Inflammatory macrophage (primary cell): ENCODE results near the gene ARVCF.

ENCODE experiments used
- DNase-seq, 2 donors: peaks; one replicate each; pipeline ENCODE4 v3.0.0-alpha.2; 2020 to 2022

The ARVCF gene

DNA sequence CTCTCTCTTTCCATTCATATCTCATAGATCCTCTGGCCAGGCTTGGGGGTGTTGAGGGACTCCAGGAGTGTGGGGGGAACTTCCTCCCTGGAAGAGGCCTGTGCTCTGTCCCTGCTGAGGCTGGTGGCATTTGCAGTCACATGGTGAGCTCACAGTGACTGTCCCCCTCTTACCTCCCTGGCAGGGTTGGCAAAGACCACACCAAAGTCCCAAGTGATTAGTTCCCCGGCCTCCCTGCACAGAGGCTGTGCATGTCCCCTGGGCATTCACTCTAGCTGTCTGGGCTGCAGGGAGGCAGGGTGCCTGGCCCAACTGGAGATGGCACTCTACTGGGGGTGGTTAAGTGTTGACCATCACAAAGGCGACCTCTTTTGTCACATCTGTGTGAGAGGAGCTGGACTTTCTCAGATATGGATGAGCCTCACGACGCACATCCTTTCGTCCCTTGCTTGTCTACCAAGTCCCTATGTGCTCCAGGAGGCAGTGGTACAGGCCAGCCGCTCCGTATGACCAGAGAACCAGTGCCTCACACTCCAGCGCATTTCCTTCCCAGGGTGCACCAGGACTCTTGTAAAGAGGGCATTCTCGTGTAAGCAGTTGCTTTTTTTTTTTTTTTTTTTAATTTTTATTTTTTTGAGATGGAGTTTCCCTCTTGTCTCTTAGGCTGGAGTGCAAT lies 13.1 kb upstream of the ARVCF start:
- DNase-seq: peak; percentile 7 to 36

DNA sequence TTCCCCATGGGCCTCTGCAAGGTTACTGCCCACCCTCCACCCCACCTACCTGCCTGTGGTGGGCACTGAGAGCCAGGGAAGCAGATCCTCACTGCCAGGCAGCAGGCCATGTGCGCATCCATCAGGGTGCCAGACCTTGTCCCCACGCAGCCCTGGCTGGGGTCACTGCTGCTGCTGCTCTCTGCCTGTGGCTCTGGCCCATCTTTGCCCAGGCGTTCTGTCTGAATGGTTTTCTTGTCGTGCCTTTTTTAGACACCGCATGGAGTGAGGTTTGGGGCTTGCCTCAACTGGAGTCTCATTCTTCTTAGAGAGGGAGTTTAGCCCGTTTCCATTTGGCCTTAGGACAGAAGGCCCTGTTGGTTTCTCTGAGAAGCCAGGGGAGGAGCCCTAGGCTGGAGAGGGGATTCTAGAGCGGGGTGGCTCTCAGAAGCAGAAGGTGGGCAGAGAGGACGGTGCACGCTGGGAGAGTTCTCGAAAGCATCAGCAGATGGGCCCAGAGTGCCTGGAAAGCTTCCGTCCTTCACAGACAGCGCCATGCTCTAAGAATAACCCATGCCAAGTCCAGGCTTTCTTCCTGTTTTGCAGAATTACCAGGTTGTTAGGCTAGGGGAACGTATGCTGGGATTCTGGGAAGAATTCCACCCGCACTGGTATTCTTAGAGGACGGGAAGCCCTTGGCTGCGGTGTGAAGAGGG lies 12.4 kb upstream of the ARVCF start:
- no peak for DNase-seq

- DNase-seq: peak in 1 of 2 donors; percentile 10
These were observed 11.6 kb upstream of the ARVCF start for GRCh38 chr22:20027966-20028854.

- no peak for DNase-seq
These were observed 10.5 kb upstream of the ARVCF start for GRCh38 chr22:20026996-20027601.

DNA sequence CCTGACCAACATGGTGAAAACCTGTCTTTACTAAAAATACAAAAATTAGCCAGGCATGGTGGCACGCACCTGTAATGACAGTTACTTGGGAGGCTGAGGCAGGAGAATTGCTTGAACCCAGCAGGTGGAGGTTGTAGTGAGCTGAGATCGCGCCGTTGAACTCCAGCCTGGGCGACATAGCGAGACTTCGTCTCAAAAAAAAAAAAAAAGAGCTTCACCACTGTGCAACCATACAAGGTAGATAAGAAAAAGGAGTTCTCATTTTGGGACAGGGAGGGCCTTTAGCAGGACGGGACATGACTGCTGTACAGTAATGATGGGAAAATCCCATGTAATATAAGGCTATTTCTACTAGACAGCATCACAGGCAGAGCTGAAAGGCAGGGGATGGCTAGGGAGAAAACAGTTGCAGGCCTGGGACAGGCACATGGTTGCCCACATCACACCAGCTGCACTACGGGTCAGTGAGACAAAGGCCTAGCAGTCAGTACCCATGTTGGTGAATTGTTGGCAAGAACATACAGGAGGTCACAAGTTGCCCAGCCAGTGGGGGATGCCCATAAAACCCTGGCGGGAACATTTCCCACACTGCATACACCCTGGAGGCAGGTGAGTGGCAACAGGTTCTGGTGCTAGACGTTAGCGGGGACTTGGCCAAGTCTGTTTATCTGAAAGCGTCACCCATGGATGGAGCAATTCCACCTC lies 9.7 kb upstream of the ARVCF start:
- no peak for DNase-seq

GRCh38 chr22:20025401-20026203 lies 9.0 kb upstream of the ARVCF start:
- DNase-seq: no peak

DNA sequence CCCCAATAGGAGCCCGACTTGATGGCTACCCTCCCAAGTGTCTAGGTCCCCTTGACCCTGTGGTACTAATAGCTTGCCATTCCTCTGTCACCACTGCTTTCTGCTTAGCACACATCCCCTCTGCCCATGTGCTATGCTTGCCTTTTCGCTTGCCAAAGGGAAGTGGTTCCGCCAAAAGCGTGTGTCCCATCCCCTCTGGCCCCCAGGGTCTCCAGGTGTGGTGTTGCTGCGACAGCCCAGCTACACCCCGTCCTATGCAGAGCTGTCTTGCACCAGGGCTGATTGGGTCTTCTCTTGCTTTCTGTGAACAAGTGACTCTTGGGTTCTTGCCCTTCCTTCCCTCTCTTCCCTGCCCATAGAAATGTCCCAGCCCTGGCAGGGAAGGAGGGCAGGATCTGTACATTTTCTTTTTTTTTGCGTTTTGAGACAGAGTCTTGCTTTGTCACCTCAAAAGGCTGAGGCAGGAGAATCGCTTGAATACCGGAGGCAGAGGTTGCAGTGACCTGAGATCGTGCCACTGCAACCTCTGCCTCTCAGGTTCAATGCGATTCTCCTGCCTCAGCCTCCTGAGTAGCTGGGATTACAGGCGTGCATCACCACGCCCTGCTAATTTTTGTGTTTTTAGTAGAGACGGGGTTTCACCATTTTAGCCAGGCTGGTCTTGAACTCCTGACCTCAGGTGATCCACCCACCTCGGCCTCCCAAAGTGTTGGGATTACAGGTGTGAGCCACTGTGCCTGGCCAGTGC lies 8.2 kb upstream of the ARVCF start:
- no peak for DNase-seq

DNA sequence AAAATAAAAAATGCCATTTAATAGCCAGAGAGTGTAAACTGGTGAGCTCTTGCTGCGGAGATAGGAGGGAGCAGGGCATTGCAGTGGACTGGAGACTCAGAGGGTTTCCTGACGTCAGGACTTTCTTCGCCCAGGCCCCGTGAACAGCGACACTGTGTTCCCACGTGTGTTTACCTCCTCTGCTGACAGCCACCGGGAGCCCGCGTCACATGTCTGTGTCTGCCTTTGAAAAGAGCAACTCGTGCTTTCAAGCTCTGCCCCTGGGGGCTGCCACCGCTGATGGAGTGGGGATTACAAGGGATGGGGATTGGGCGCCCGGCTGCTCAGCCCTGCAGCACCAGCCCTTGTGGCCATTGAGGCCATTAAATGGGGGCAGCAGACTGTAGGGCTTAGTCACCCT lies 7.6 kb upstream of the ARVCF start:
- no peak for DNase-seq

GRCh38 chr22:20022978-20023613 lies 6.5 kb upstream of the ARVCF start:
- peak; percentile 25 to 27 for DNase-seq

- no peak for DNase-seq
These were observed 5.8 kb upstream of the ARVCF start for GRCh38 chr22:20022231-20022977.

- DNase-seq: peak; percentile 64 to 76
These were observed 4.9 kb upstream of the ARVCF start for GRCh38 chr22:20021196-20022181.

GRCh38 chr22:20020533-20021195 lies 4.0 kb upstream of the ARVCF start, which contains the start of gene TANGO2:
TANGO2 (plus strand) TSS chr22:20021110; CDS start chr22:20036799, 15,689 bp downstream.
- DNase-seq: peak; percentile 96

DNA sequence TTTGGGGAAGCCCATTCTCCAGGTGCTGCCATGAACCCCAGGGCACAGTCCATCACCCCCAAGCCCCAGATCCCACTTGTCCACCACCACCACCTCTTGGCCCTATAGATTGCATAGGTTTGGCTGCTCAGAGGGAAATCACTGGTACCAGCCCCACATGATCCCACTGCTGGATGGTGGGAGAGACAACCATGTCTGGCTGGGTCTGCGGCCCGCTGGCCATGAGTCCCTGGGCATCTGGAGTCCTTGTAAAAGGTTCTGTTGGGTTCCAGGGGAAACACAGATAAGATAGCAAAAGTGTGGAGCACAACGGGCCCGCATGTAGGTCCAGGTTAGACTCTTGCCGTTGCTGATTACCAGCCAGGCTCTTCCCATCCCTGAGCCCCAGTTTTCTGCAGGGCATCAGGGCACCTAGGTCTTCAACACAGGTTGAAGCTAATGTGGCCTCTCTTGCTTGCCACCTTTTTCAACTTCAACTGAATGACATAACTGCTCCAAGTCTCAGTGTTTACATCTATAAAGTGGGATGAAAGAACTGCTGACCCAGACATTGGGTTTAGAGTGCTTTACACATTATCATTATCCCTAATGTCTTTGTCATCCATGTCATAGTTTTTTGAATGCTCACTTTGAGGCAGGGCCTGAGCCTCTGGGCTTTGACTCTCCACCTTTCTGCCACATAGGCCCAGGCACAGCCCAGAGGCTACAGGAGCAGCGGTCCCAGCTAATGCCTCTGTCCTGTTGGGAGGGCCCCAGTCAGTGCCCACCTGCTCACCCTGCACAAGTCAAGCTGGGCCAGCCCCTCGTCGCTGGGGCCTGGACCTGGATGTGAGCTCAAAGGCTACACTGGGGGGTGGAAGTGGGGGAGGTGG lies 3.3 kb upstream of the ARVCF start:
- DNase-seq: no peak

DNA sequence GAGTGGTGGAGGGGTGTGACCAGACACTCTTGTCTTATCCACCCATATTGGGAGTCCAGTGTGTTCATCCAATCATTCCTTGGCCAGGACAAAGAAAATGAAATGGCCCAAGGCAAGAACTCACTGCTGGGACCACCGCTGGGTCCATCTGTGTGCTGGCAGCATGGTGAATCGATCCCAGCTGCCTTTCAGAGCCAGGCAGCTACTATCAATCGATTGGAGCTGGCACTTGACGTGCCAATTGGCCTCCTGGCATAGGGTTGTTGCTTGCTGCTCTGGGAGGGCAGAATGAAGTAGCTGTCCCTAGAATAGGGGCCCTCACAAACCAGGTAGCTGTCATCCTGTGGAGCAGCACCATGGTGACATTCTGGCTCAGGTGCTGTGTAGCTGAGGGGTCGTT lies 1.4 kb upstream of the ARVCF start:
- no peak for DNase-seq

- DNase-seq: no peak
These were observed 967 bp upstream of the ARVCF start for GRCh38 chr22:20017622-20017958.

DNA sequence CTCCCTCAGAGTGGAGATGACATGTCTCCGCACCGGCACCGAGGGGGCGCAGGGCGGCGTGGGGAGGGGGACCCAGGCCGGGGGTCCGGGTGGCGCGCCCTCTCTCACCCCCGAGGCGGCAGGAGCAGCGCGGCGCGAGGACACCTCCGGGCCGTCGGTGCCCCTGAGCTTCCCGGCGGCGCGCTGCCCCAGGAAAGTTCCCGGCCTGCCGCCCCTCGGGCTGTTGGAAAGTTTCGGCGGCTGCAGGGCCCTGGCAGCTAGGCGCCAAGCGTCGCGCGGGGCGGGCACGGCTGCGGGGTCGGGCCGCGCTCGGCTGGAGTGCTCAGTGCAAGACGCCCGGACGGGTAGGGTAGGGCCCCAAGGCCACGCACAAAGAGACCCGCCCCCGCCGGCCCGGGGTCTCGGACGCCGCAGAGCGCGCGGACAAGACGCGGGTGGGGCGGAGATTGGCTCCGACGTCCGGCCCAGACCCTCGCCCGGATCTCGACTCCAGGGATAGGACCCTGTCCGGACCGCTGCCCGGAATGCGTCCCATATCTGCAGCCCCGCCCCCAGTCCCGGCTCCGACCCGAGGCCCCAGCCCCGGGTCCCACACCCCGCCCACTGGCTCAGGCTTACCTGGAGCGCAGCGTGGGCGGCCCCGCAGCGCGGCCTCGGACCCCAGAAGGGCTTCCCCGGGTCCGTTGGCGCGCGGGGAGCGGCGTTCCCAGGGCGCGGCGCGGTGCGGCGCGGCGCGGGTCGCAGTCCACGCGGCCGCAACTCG lies 471 bp downstream of the ARVCF start:
- DNase-seq: no peak
